Glutamatergic neuron (in vitro differentiated cells): ENCODE results near the gene FGF5. TPM values are rescaled to one million over a fixed set of nuclear protein-coding genes. Genes with fewer than 3 reads are reported as not detected.

ENCODE experiments used
- DNase-seq: peaks from one replicate; pipeline ENCODE4 v3.0.0; 2022
- H3K27ac Mint-ChIP-seq: one replicate; pipeline ENCODE4 v1.8.0; 2020; ENCODE audit warnings: mild to moderate bottlenecking, mixed read lengths, inconsistent platforms; ENCODE audit not compliant: unreplicated experiment
- H3K27me3 Mint-ChIP-seq: one replicate; pipeline ENCODE4 v1.8.0; 2020; ENCODE audit warnings: mild to moderate bottlenecking, moderate library complexity, mixed read lengths, inconsistent platforms; ENCODE audit not compliant: unreplicated experiment
- H3K36me3 Mint-ChIP-seq: one replicate; pipeline ENCODE4 v1.8.0; 2020; ENCODE audit warnings: mild to moderate bottlenecking, mixed read lengths, inconsistent platforms; ENCODE audit not compliant: unreplicated experiment
- H3K4me1 Mint-ChIP-seq: one replicate; pipeline ENCODE4 v1.8.0; 2020; ENCODE audit warnings: mild to moderate bottlenecking, low read depth, mixed read lengths, inconsistent platforms; ENCODE audit not compliant: unreplicated experiment
- H3K4me3 Mint-ChIP-seq: one replicate; pipeline ENCODE4 v1.8.0; 2020; ENCODE audit warnings: mild to moderate bottlenecking, mixed read lengths, inconsistent platforms; ENCODE audit not compliant: unreplicated experiment
- H3K9me3 Mint-ChIP-seq: one replicate; pipeline ENCODE4 v1.8.0; 2020; ENCODE audit warnings: mild to moderate bottlenecking, moderate library complexity, mixed read lengths, inconsistent platforms; ENCODE audit not compliant: unreplicated experiment
- CTCF ChIP-seq: fragments of 200-600 bp; sonication (generic); IDR thresholded peaks from one replicate; pipeline ENCODE4 v1.5.0; 2021; ENCODE audit not compliant: partially characterized antibody, unreplicated experiment
- total RNA-seq: library from RNA; stranded (reverse); fragmentation: NEBNext Ultra II Directional; extraction: Animal tissue kit (Norgen Biotek cat#: 25700); gene quantifications from one replicate; pipeline ENCODE4 v1.2.1, GENCODE V29; 2021; ENCODE audit not compliant: unreplicated experiment

FGF5 gene
- total RNA-seq, 1 donor from 2014 or later, result not detected

GRCh38 chr4:80232707-80233370 is 33.6 kb upstream of the FGF5 start:
- Mint-ChIP-seq H3K27me3 (peaks cover 3% of the 10 kb centered on the region), H3K36me3 (no peaks in the 10 kb centered on the region), H3K27ac (no peak overlapping the region), H3K4me1 (no peaks in the 10 kb centered on the region), H3K9me3 (no peaks in the 10 kb centered on the region), H3K4me3 (no peak overlapping the region)
- no peak for DNase-seq
- no peak for TF ChIP-seq CTCF

- H3K27ac Mint-ChIP-seq, result no peak overlapping the region
Measured at GRCh38 chr4:80233390-80233789, 33.1 kb upstream of the FGF5 start.

GRCh38 chr4:80235451-80235850 is 31.0 kb upstream of the FGF5 start:
- H3K27ac Mint-ChIP-seq, result no peak overlapping the region
- TF ChIP-seq CTCF, result no peak
- no peaks in the 10 kb centered on the region for H3K4me1 Mint-ChIP-seq
- H3K9me3 Mint-ChIP-seq, result no peaks in the 10 kb centered on the region
- no peak for DNase-seq
- no peaks in the 10 kb centered on the region for H3K36me3 Mint-ChIP-seq
- no peak overlapping the region for H3K4me3 Mint-ChIP-seq
- peaks cover 3% of the 10 kb centered on the region for H3K27me3 Mint-ChIP-seq

More at GRCh38 chr4:80233390-80233789, 33.1 kb upstream of the FGF5 start:
- Mint-ChIP-seq H3K4me1 (no peaks in the 10 kb centered on the region), H3K4me3 (no peak overlapping the region), H3K27me3 (peaks cover 3% of the 10 kb centered on the region), H3K9me3 (no peaks in the 10 kb centered on the region), H3K36me3 (no peaks in the 10 kb centered on the region)
- DNase-seq, result no peak
- TF ChIP-seq CTCF, result no peak

GRCh38 chr4:80237992-80238391 is 28.5 kb upstream of the FGF5 start:
- Mint-ChIP-seq H3K27me3 (peaks cover 3% of the 10 kb centered on the region), H3K36me3 (no peaks in the 10 kb centered on the region)
- no peak for TF ChIP-seq CTCF

GRCh38 chr4:80239480-80240150 is 26.8 kb upstream of the FGF5 start:
- no peak overlapping the region for H3K4me3 Mint-ChIP-seq
- no peak for DNase-seq
- H3K4me1 Mint-ChIP-seq, result no peaks in the 10 kb centered on the region
- H3K27me3 Mint-ChIP-seq, result peaks cover 3% of the 10 kb centered on the region
- no peaks in the 10 kb centered on the region for H3K9me3 Mint-ChIP-seq
- TF ChIP-seq CTCF, result no peak
- no peak overlapping the region for H3K27ac Mint-ChIP-seq
- no peaks in the 10 kb centered on the region for H3K36me3 Mint-ChIP-seq

More at GRCh38 chr4:80237992-80238391, 28.5 kb upstream of the FGF5 start:
- no peaks in the 10 kb centered on the region for H3K4me1 Mint-ChIP-seq
- H3K9me3 Mint-ChIP-seq, result no peaks in the 10 kb centered on the region
- no peak for DNase-seq
- no peak overlapping the region for H3K27ac Mint-ChIP-seq
- H3K4me3 Mint-ChIP-seq, result no peak overlapping the region
